Activated naive CD4-positive, alpha-beta T cell treated with Interleukin-2 at 50 U/mL for 16 hours (primary cell): ENCODE data around the gene TMEM245.
"Not testable (repeated sequence)": the region's sequence is repeated elsewhere in the genome, so short reads cannot be mapped to it uniquely, and the experiment has no call there.

Source experiments
- DNase-seq: peaks from one replicate; pipeline ENCODE4 v3.0.0-alpha.2; 2020

TMEM245 gene

DNA sequence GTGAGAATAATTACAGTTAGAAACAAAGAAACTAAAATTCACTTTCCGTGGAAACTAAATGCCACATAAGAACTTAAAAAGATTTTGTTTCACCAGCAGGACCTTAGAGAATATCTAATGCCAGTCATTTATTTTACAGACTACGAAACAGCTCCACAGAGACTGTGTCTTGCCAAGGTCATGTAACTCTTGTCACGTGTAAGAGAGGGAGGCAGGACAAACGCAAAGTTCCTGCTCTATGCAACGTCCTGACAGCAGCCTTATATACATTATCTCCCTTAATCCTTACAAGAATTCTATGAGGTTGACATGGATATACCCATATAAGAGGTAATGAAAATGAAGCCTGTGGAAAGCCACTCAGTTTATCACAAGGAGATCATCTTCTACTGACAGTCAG is 145.9 kb downstream of the TMEM245 start:
- no peak for DNase-seq

DNA sequence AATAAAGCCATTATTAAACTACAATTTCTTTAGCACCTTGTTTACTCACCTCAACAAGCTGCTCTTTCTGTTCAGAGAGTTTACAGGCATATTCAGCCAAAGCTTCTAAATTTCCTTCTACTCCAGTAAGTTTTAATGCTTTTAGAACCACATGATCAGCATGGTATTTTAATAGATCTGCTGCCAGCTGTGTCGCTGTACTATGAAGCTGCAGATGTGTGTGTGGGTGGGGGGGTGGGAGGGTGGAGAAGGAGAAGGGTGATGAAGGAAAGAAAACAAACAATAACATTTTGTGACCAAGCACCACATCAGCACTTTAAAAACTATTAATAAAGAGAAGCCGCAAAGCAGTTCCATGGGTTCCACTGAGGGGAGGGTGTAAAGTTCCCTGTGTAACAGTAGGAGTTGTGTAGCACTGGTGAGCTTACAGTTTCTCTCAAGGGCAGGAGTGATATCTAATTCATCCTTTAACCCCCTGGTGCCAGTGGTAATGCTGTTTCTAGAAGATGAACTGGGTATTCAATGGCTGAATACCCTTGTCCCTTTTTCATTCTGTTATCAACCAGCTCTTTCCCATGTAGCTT is 147.0 kb downstream of the TMEM245 start:
- DNase-seq = no peak

DNA sequence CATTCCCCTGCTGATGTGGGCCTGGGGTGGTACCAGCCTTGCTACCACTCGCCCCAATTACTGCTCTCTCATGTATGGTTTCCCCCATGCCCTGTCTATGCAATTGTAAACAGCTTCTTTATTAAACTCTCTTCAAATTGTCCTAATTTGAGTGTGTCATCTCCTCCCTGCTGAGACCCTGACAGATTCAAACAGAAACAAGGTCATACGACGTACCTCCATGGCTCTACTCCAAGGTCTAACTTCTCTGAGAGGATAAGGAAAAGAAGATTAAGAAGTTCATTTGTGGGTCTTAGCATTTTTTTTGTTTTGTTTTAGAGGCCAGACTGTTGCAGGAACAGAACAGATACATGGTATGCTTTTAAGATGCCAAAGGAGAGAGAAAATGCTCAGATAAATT is 147.6 kb downstream of the TMEM245 start:
- DNase-seq = no peak

DNA sequence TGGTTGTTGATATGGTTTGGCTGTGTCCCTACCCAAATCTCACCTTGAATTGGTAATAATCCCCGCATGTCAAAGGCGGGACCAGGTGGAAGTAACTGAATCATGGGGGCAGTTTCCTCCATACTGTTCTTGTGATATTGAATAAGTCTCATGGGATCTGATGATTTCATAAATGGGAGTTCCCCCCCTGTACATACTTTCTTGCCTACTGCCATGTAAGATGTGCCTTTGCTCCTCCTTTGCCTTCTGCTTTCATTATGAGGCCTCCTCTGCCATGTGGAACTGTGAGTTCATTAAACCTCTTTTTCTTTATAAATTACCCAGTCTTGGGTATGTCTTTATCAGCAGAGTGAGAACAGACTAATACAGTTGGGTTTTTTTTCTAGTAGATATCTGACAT is 148.4 kb downstream of the TMEM245 start:
- DNase-seq = not testable (repeated sequence)

DNA sequence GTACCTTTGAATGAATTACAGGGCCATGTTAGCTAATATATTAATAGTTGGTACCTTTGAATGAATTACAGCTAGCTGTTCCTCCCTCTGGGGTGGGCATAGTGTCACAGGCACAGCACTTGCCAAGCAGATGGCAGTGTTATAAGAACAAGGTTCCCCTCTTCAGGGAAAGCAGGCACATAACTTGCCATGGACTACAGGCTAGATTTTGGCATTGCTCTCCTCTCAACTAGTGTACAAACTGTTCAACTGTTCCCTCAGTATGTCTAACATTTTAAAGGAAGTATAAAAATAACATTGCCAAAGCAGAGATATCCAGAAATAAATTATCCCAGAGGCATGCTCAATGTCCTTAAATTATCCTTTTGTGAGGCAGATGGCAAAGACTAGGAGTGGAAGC is 151.8 kb downstream of the TMEM245 start:
- no peak for DNase-seq
